Ovary (tissue), 1 donor: ENCODE data around the gene EPHB1.
"Not testable (repeated sequence)": the region's sequence is repeated elsewhere in the genome, so short reads cannot be mapped to it uniquely, and the experiment has no call there.

Experiments
- EP300 ChIP-seq: sonication (generic); formaldehyde crosslinking; IDR thresholded peaks from one replicate; pipeline ENCODE4 v1.6.1; 2017; ENCODE audit warnings: antibody characterized with exemption
- POLR2A ChIP-seq: fragments of 450-650 bp; IDR thresholded peaks from one replicate; pipeline ENCODE4 v1.6.1; 2017; ENCODE audit warnings: antibody characterized with exemption, mild to moderate bottlenecking, moderate library complexity

- TF ChIP-seq EP300, POLR2A: not testable (repeated sequence)
Measured at GRCh38 chr3:135039536-135039935, 244.5 kb downstream of the EPHB1 start.
